ENCODE measurements around the gene DNAJA3. TPM values are rescaled to one million over a fixed set of nuclear protein-coding genes. Genes with fewer than 3 reads are reported as not detected.
A peak's percentile ranks its signal among the peaks of the same experiment; 100 is the strongest.

DNAJA3 gene
- total and polyA plus RNA-seq, 9 of the 15 experiments (the other 6 are each of a cell fraction or from before 2014, with no cell fraction given) = 8.1 to 105 (median 79.0) TPM

DNA sequence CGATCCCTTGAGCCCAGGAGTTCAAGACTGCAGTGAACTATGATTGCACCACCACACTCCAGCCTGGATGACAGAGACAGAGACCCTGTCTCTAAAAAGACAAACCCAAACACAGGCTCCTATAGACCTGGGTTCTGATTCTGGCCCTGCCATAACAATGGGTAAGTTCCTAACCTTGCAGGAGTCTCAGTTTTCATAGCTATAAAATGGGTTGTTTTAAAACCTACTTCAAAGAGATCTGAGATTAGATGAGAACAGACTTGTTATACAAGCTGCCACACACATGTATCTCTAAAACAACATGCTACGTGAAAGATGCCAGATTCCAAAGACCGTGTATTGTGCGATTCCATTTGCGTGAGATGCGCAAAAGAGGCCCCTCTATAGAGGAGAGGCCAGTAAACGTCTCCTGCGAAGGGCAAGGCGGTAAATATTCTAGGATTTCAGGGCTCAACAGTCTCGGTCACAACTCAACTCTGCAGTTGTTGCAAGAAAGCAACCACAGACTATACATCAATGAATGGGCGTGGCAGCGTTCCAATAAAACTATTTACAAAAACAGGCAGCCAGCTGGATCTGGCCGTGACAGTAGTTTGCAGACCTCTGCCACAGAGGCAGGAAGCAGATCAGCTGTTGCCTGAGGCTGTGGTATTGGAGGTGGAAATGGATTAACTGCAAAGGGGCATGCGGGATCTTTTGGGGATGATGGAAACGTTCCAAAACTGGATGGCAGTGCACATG lies 15.2 kb upstream of the DNAJA3 start:
- no peaks in the 10 kb centered on the region for H3K9me3 ChIP-seq (replicated peaks; ENCODE audit: control insufficient read depth, insufficient read depth, low read depth, low read length)
- no TSS peak for BruUV-seq (replicated peaks)
- no peak overlapping the region for H2AFZ ChIP-seq (ENCODE audit: low read depth, low read length)
- no peak overlapping the region for H3K4me2 ChIP-seq (ENCODE audit: insufficient read depth, low read length)
- DNase-seq (ENCODE audit: extremely low read depth in 1 of 4, low spot score in 3 of 4) (no peak), ATAC-seq (no peak), FAIRE-seq (no peak)
- ChIA-PET CTCF (ENCODE audit: low intra/inter-chr PET ratio) (no interaction called here), POLR2A (interaction anchor here (0.6 to 1.6 kb wide), 6 partner anchors 8 to 405 kb away, joined by 3 to 6 read pairs (median 3); no protein-coding TSS in a partner anchor)
- peaks cover 33% of the 10 kb centered on the region for H4K20me1 ChIP-seq (replicated peaks; ENCODE audit: control insufficient read depth, insufficient read depth, low read length)
- no peak overlapping the region for H3K27ac ChIP-seq (ENCODE audit: extremely low read depth, low read depth, low read length)
- TF ChIP-seq MCM3 (IDR thresholded peaks at IDR 0.05) = no peak
- TF ChIP-seq ZNF668 (CRISPR knock-in tag; IDR thresholded peaks at IDR 0.05) = no peak
- no peak for TF ChIP-seq YBX1 (IDR thresholded peaks at IDR 0.05)
- no peak for TF ChIP-seq DIDO1 (tag; IDR thresholded peaks at IDR 0.05; ENCODE audit: low read depth)
- TF ChIP-seq GTF2B (IDR thresholded peaks at IDR 0.05; ENCODE audit: extremely low read depth, insufficient read length) = no peak
- TF ChIP-seq DACH1 (IDR thresholded peaks at IDR 0.05; ENCODE audit: partially characterized antibody) = no peak
- TF ChIP-seq POU5F1 (IDR thresholded peaks at IDR 0.05; ENCODE audit: borderline replicate concordance, low read depth, low read length, partially characterized antibody) = no peak
- TF ChIP-seq BCOR (IDR thresholded peaks at IDR 0.05) = 0 out of 2 replicates have a peak, but pooled peaks have one; percentile 13
- TF ChIP-seq ZEB2 (IDR thresholded peaks at IDR 0.05) = no peak
- TF ChIP-seq NFIC (IDR thresholded peaks at IDR 0.05) = 0 out of 2 replicates have a peak, but pooled peaks have one; percentile 6
- no peak for TF ChIP-seq FOXJ2 (tag; IDR thresholded peaks at IDR 0.05)
- no peak for TF ChIP-seq PCBP2 (IDR thresholded peaks at IDR 0.05; ENCODE audit: low read depth, low read length, poor library complexity, severe bottlenecking)
- no peak for TF ChIP-seq ZKSCAN1 (IDR thresholded peaks at IDR 0.05; ENCODE audit: low read depth, low read length)
- TF ChIP-seq, protein P1, sequence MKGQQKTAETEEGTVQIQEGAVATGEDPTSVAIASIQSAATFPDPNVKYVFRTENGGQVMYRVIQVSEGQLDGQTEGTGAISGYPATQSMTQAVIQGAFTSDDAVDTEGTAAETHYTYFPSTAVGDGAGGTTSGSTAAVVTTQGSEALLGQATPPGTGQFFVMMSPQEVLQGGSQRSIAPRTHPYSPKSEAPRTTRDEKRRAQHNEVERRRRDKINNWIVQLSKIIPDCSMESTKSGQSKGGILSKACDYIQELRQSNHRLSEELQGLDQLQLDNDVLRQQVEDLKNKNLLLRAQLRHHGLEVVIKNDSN (CRISPR knock-in tag; IDR thresholded peaks at IDR 0.05) = no peak
- TF ChIP-seq, protein P2, sequence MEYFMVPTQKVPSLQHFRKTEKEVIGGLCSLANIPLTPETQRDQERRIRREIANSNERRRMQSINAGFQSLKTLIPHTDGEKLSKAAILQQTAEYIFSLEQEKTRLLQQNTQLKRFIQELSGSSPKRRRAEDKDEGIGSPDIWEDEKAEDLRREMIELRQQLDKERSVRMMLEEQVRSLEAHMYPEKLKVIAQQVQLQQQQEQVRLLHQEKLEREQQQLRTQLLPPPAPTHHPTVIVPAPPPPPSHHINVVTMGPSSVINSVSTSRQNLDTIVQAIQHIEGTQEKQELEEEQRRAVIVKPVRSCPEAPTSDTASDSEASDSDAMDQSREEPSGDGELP (CRISPR knock-in tag; IDR thresholded peaks at IDR 0.05; ENCODE audit: borderline replicate concordance) = peak; percentile 31; the same call in 1 of the 2 replicates
- TF ChIP-seq, protein P3, sequence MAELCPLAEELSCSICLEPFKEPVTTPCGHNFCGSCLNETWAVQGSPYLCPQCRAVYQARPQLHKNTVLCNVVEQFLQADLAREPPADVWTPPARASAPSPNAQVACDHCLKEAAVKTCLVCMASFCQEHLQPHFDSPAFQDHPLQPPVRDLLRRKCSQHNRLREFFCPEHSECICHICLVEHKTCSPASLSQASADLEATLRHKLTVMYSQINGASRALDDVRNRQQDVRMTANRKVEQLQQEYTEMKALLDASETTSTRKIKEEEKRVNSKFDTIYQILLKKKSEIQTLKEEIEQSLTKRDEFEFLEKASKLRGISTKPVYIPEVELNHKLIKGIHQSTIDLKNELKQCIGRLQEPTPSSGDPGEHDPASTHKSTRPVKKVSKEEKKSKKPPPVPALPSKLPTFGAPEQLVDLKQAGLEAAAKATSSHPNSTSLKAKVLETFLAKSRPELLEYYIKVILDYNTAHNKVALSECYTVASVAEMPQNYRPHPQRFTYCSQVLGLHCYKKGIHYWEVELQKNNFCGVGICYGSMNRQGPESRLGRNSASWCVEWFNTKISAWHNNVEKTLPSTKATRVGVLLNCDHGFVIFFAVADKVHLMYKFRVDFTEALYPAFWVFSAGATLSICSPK (IDR thresholded peaks at IDR 0.05; ENCODE audit: borderline replicate concordance) = no peak
- TF ChIP-seq ESRRA (IDR thresholded peaks at IDR 0.05; ENCODE audit: borderline replicate concordance, low read depth) = peak; percentile 46; the same call in 1 of the 2 replicates
- no peak for TF ChIP-seq CSDE1 (IDR thresholded peaks at IDR 0.05)
- TF ChIP-seq LEF1 (IDR thresholded peaks at IDR 0.05) = peak; percentile 90
- no peak for TF ChIP-seq ZNF408 (CRISPR knock-in tag; IDR thresholded peaks at IDR 0.05; ENCODE audit: low read depth)
- 85% methylated on average over 15 of the region's 15 CpGs for WGBS (ENCODE audit: insufficient coverage, low coverage, missing lambda C conversion rate)
- in situ Hi-C loops (cut with MboI) = no loop called here
- intact Hi-C loops (cut with micrococcal nuclease) = loop anchor here (10.0 kb wide), 1 partner anchor 544 kb away; the partner anchor contains the start of gene SEC14L5
- no peaks in the 10 kb centered on the region for H3K9me1 ChIP-seq (ENCODE audit: control insufficient read depth, insufficient read depth, low read length)
- no peak overlapping the region for H3K4me3 ChIP-seq
- no peak overlapping the region for H3K9ac ChIP-seq (ENCODE audit: insufficient read depth in 1 of 2, low read depth in 2 of 2, low read length in 2 of 2)
- no peaks in the 10 kb centered on the region for H3K27me3 ChIP-seq (ENCODE audit: control insufficient read depth in 2 of 2, insufficient read depth in 2 of 2, low read length in 2 of 2)
- H3K36me3 ChIP-seq (ENCODE audit: control insufficient read depth, insufficient read depth, low read length) = peaks cover 79% of the 10 kb centered on the region; the same call in 2 of the 3 replicates
- peaks cover 13 to 21% of the 10 kb centered on the region in 2 experiments; a peak in 4 of 5 replicates for H3K4me1 ChIP-seq (replicated peaks in 1 of 2; ENCODE audit: control insufficient read depth in 2 of 2, insufficient read depth in 2 of 2, low read length in 2 of 2)
- H3K79me2 ChIP-seq (ENCODE audit: control insufficient read depth, insufficient read depth, low read length) = peaks cover 32% of the 10 kb centered on the region
